PFSK-1 (cell line): ENCODE results near the gene CNRIP1.

Experiments
- FOXP2 ChIP-seq: optimal IDR thresholded peaks from 2 replicates; pipeline ENCODE3; 2011; ENCODE audit warnings: borderline replicate concordance, control low read depth, inconsistent platforms; ENCODE audit not compliant: insufficient read depth; ENCODE audit errors: extremely low read length, extremely low read depth
- POLR2AphosphoS5 ChIP-seq: IDR thresholded peaks from 2 replicates; pipeline ENCODE4 v1.6.1; 2012; ENCODE audit warnings: low read depth, mild to moderate bottlenecking, control low read depth, low read length, moderate library complexity
- REST ChIP-seq, 2 experiments: IDR thresholded peaks; 2 replicates each; pipeline versions ENCODE4 v1.6.1 to v1.8.0; 2011 to 2012; ENCODE audit warnings: low read depth in 2 of 2, low read length in 2 of 2, control low read depth in 1 of 2, inconsistent platforms in 1 of 2, mild to moderate bottlenecking in 1 of 2, moderate library complexity in 1 of 2; ENCODE audit not compliant: insufficient read depth in 1 of 2
- SIN3A ChIP-seq: IDR thresholded peaks from 2 replicates; pipeline ENCODE4 v1.6.1; 2012; ENCODE audit warnings: mild to moderate bottlenecking, low read length, moderate library complexity, borderline replicate concordance; ENCODE audit not compliant: insufficient read depth
- TAF1 ChIP-seq: IDR thresholded peaks from 2 replicates; pipeline ENCODE4 v1.6.1; 2012; ENCODE audit warnings: low read length, control low read depth, borderline replicate concordance; ENCODE audit not compliant: insufficient read depth

CNRIP1 gene

GRCh38 chr2:68302281-68302875, 17.4 kb downstream of the CNRIP1 start:
- TF ChIP-seq TAF1: no peak
- no peak for TF ChIP-seq FOXP2
- no peak for TF ChIP-seq REST (IDR thresholded peaks at IDR 0.05; ENCODE audit: insufficient read depth in 1 of 2, low read depth in 2 of 2, low read length in 2 of 2)
- TF ChIP-seq POLR2AphosphoS5: no peak
- TF ChIP-seq SIN3A: no peak

- no peak for TF ChIP-seq TAF1
- TF ChIP-seq FOXP2: no peak
- TF ChIP-seq POLR2AphosphoS5: no peak
- TF ChIP-seq REST (IDR thresholded peaks at IDR 0.05; ENCODE audit: insufficient read depth in 1 of 2, low read depth in 2 of 2, low read length in 2 of 2): no peak
Measured at GRCh38 chr2:68295516-68295915, 24.2 kb downstream of the CNRIP1 start.

- TF ChIP-seq POLR2AphosphoS5 (no peak), SIN3A (no peak), FOXP2 (no peak), TAF1 (no peak), REST (IDR thresholded peaks at IDR 0.05; ENCODE audit: insufficient read depth in 1 of 2, low read depth in 2 of 2, low read length in 2 of 2) (no peak)
Measured at GRCh38 chr2:68294913-68295312, 24.8 kb downstream of the CNRIP1 start.

GRCh38 chr2:68294187-68294586, 25.6 kb downstream of the CNRIP1 start:
- TF ChIP-seq REST (IDR thresholded peaks at IDR 0.05; ENCODE audit: insufficient read depth in 1 of 2, low read depth in 2 of 2, low read length in 2 of 2) (no peak), FOXP2 (no peak), TAF1 (no peak), POLR2AphosphoS5 (no peak), SIN3A (no peak)

- TF ChIP-seq FOXP2 (no peak), REST (IDR thresholded peaks at IDR 0.05; ENCODE audit: insufficient read depth in 1 of 2, low read depth in 2 of 2, low read length in 2 of 2) (no peak), POLR2AphosphoS5 (no peak), TAF1 (no peak), SIN3A (no peak)
Measured at GRCh38 chr2:68293755-68294154, 26.0 kb downstream of the CNRIP1 start.
